Prostate gland (tissue), 2 donors: Measurements from ENCODE around the gene TARS3.

Experiments
- CTCF ChIP-seq, 4 experiments: fragments of 200-600 bp in 2 of 4; fragments of 450-650 bp in 2 of 4; sonication (generic) in 2 of 4; IDR thresholded peaks; 1 replicate in 3 of 4; 2 replicates in 1 of 4; pipeline ENCODE4 v1.5.1; 2016 to 2019; ENCODE audit warnings: antibody characterized with exemption in 4 of 4, mild to moderate bottlenecking in 2 of 4, moderate library complexity in 2 of 4
- POLR2A ChIP-seq: fragments of 450-650 bp; IDR thresholded peaks from one replicate; pipeline ENCODE4 v1.6.1; 2016; ENCODE audit warnings: antibody characterized with exemption, mild to moderate bottlenecking
- POLR2AphosphoS5 ChIP-seq: sonication (generic); formaldehyde crosslinking; IDR thresholded peaks from one replicate; pipeline ENCODE4 v1.6.1; 2017; ENCODE audit warnings: antibody characterized with exemption

GRCh38 chr15:101604124-101604874 is 120.0 kb downstream of the TARS3 start:
- TF ChIP-seq CTCF (IDR thresholded peaks at IDR 0.05) (no peak), POLR2A (no peak), POLR2AphosphoS5 (no peak)
